ENCODE data around the gene GSTO2.

DNA sequence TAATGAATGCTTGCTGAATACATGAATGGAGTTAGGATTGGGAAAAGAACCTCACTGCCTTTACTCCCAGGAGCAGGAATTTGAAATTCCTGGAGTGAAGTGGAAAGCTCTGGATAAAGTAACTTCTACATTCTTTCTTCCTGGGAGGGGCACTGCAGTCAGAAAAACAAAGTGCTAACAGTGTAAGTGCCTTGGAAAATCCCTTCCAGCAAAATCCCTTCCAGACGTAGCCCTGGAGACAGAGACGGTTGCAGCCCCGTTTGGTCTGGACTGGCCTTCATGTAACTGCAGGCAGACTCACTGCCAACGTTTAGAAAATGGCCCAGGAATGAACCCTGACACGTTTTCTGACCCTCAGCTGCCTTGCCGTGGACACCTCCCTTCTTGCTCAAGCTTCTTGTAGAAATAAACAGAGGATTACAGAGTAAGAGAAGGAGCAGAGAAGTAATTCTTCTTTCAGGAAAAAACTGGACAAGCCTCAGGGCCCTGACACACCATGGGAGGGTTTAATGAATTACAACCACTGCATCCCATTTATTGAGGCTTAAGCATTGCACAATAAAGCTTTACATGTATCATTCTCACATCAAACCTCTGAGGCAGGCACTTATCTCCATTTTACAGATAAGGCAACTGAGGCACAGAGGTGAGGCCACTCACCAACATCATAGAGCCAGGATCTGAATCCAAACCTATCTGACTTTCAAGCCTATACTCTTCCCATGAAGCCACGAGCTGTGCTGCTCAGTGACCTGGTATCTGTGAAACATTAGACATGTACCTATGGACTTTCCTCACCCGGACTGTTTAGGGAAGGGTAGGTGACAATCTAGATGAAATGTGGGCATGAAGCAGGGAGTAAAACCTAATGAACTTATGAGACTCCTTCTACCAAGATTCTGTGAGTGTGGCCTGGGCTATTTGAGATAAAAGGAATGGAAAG, 61.5 kb downstream of the GSTO2 start:
- TF ChIP-seq, protein P1, sequence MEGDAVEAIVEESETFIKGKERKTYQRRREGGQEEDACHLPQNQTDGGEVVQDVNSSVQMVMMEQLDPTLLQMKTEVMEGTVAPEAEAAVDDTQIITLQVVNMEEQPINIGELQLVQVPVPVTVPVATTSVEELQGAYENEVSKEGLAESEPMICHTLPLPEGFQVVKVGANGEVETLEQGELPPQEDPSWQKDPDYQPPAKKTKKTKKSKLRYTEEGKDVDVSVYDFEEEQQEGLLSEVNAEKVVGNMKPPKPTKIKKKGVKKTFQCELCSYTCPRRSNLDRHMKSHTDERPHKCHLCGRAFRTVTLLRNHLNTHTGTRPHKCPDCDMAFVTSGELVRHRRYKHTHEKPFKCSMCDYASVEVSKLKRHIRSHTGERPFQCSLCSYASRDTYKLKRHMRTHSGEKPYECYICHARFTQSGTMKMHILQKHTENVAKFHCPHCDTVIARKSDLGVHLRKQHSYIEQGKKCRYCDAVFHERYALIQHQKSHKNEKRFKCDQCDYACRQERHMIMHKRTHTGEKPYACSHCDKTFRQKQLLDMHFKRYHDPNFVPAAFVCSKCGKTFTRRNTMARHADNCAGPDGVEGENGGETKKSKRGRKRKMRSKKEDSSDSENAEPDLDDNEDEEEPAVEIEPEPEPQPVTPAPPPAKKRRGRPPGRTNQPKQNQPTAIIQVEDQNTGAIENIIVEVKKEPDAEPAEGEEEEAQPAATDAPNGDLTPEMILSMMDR (conservative IDR thresholded peaks at IDR 0.05; ENCODE audit: low read length) = no peak
- TF ChIP-seq EZH2phosphoT487 (IDR thresholded peaks at IDR 0.05; ENCODE audit: borderline replicate concordance, low read depth, low read length) = no peak
